Measurements from ENCODE around the gene DTX2.
"Not testable (repeated sequence)": the region's sequence is repeated elsewhere in the genome, so short reads cannot be mapped to it uniquely, and the experiment has no call there.

DTX2 gene

DNA sequence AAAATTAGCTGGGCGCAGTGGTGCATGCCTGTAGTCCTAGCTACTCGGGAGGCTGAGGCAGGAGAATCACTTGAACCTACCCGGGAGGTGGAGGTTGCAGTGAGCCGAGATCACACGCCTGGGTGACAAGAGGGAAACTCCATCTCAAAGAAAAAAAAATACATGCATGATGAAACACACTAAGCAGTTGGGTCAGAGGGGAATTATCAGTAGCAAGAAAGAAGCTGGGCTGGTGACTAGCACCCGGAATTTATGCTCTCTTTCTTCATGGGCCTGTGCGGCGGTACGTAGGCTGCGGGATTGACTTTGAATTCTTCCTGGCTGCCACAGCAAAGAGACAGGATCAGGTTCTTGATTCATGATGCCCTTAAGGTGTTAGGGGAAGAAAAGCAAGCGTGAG, 18.1 kb downstream of the DTX2 start:
- H3K9me3 ChIP-seq (ENCODE audit: insufficient read depth, low read depth, low read length); H3K9ac ChIP-seq (ENCODE audit: low read depth, low read length); H3K4me1 ChIP-seq (ENCODE audit: insufficient read depth, low read length); H3K27ac ChIP-seq (ENCODE audit: low read depth, low read length); H3K27me3 ChIP-seq (ENCODE audit: insufficient read depth, low read length); H3K4me3 ChIP-seq (ENCODE audit: low read length): not testable (repeated sequence)
- peaks cover 15% of the 10 kb centered on the region for H3K36me3 ChIP-seq (ENCODE audit: insufficient read depth, low read length)
- WGBS = 93% methylated on average over 10 of the region's 11 CpGs

DNA sequence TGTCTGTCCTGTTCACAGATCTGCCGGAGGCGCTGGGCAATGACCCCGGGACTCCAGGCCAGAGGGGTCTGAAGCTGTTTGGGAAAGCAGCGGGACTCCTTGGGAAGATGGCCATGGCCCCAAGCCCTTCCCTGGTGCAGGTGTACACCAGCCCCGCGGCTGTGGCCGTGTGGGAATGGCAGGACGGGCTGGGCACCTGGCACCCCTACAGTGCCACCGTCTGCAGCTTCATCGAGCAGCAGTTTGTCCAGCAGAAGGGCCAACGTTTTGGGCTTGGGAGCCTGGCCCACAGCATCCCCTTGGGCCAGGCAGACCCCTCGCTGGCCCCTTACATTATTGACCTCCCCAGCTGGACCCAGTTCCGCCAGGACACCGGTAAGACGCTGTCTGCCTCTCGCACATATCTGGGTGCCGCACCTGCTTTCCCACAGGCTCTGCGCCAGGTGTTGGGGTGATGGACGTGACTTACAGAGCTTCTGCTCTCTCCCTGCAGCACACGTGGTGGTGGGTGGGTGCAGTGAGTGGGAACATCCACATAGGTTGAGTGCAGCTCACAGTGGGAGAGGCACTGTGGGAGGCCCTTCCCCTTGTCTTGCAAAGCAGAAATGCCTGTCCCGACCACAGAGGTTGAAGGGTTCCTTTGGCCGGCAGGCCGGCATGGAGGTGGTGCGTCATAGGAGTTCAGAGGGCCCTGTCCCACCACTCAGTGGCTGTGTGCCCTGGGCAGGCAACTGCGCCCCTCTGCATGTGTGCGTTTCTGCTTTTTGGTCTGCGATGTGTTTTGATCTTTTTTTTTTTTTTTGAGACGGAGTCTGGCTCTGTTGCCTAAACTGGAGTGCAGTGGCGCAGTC, 19.1 kb downstream of the DTX2 start:
- H3K27me3 ChIP-seq (ENCODE audit: insufficient read depth, low read length); H3K9ac ChIP-seq (ENCODE audit: low read depth, low read length); H3K9me3 ChIP-seq (ENCODE audit: insufficient read depth, low read depth, low read length); H3K4me1 ChIP-seq (ENCODE audit: insufficient read depth, low read length); H3K27ac ChIP-seq (ENCODE audit: low read depth, low read length); H3K4me3 ChIP-seq (ENCODE audit: low read length): not testable (repeated sequence)
- peaks cover 15% of the 10 kb centered on the region for H3K36me3 ChIP-seq (ENCODE audit: insufficient read depth, low read length)
- WGBS = 87% methylated on average over 22 of the region's 29 CpGs

DNA sequence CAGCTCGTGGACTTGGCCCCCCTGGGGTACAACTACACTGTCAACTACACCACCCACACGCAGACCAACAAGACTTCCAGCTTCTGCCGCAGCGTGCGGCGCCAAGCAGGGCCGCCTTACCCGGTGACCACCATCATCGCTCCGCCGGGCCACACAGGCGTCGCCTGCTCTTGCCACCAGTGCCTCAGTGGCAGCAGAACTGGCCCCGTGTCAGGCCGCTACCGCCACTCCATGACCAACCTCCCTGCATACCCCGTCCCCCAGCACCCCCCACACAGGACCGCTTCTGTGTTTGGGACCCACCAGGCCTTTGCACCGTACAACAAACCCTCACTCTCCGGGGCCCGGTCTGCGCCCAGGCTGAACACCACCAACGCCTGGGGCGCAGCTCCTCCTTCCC, 21.2 kb downstream of the DTX2 start:
- peaks cover 15% of the 10 kb centered on the region for H3K36me3 ChIP-seq (ENCODE audit: insufficient read depth, low read length)
- H3K9ac ChIP-seq (ENCODE audit: low read depth, low read length); H3K9me3 ChIP-seq (ENCODE audit: insufficient read depth, low read depth, low read length); H3K27ac ChIP-seq (ENCODE audit: low read depth, low read length); H3K4me3 ChIP-seq (ENCODE audit: low read length); H3K4me1 ChIP-seq (ENCODE audit: insufficient read depth, low read length); H3K27me3 ChIP-seq (ENCODE audit: insufficient read depth, low read length): not testable (repeated sequence)
- WGBS = 97% methylated on average over 24 of the region's 24 CpGs

DNA sequence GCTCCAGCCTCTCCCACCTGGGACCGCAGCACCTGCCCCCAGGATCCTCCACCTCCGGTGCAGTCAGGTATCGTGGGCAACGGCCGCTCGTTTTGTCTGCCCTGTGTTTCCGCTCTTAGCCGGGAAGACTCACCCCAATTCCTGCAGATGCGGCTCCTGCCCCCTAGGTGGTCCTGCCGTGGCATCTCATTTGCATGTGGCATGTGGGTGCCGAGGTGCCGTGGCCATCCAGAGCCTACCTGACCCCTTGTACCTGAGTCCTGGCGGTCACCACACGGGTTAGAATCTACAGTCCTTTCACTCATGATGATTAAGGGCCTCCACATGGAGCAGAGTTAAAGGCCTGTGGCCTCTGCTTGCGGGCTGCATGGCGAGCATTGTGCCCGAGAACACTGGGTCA, 21.6 kb downstream of the DTX2 start:
- not testable (repeated sequence) for H3K9ac ChIP-seq (ENCODE audit: low read depth, low read length); H3K4me1 ChIP-seq (ENCODE audit: insufficient read depth, low read length); H3K4me3 ChIP-seq (ENCODE audit: low read length); H3K27ac ChIP-seq (ENCODE audit: low read depth, low read length); H3K9me3 ChIP-seq (ENCODE audit: insufficient read depth, low read depth, low read length); H3K27me3 ChIP-seq (ENCODE audit: insufficient read depth, low read length)
- WGBS = 96% methylated on average over 15 of the region's 17 CpGs
- H3K36me3 ChIP-seq (ENCODE audit: insufficient read depth, low read length) = peaks cover 15% of the 10 kb centered on the region

DNA sequence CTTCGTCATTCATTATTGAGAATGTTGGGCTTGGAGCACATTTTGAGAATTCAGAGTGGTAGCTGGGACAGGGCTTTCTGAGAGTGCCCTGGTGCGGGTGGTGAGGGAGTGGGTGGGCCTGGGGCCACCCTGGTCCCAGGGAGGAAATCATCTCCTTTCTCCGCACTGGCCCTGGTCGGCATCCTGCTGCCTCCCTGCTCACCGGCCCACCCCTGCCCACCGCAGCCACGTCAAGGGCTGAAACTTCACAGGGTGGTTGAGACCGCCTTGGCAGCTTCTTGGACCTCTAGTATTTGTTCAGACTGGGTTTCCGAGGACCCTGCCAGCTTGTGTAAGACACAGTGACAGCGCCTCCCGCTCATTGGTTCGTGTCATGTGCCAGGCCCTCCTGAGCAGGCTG, 22.9 kb downstream of the DTX2 start:
- not testable (repeated sequence) for H3K4me1 ChIP-seq (ENCODE audit: insufficient read depth, low read length); H3K9me3 ChIP-seq (ENCODE audit: insufficient read depth, low read depth, low read length); H3K9ac ChIP-seq (ENCODE audit: low read depth, low read length); H3K4me3 ChIP-seq (ENCODE audit: low read length); H3K27me3 ChIP-seq (ENCODE audit: insufficient read depth, low read length); H3K27ac ChIP-seq (ENCODE audit: low read depth, low read length)
- H3K36me3 ChIP-seq (ENCODE audit: insufficient read depth, low read length) = peaks cover 15% of the 10 kb centered on the region
- 96% methylated on average over 7 of the region's 12 CpGs for WGBS

DNA sequence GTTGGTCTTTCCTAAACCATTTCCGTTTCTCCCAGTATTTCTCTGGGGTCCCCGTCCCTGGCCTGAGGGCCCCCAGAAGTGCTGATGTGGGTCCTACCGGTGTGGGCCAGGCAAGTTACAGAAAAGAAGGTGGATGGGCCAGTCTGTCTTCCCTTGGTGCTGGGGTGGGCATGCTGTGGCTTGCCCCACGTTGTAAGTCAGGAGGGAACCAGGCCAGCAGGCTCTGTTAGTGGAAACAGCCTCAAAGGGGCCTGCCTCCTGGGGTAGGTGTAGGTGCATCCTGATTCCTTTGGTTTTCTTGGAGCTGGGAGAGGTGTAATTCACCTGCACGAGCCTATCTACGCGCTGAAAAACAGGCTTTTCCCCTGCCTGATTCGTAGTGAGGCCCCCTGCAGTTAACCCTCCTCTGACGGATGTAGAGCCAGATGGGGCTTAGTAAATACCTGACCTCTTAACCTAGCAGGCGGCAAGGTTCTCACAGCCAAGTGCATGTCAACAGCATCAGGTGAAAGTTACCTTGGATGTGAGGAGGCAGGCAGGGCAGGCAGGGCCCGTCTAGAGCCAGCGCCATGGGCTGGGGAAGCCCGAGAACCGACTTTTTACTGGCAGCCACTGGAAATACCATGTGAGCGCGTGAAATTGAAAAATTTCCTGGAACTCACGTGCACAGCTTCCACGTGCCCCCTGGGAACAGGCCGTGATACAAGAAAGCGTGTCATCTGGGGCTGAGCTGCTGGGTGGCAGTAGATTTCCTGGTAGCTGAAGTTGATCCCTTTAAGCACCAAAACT, 24.5 kb downstream of the DTX2 start:
- H3K36me3 ChIP-seq (ENCODE audit: insufficient read depth, low read length) = peaks cover 15% of the 10 kb centered on the region
- WGBS = 39% methylated on average over 5 of the region's 20 CpGs
- not testable (repeated sequence) for H3K9ac ChIP-seq (ENCODE audit: low read depth, low read length); H3K27me3 ChIP-seq (ENCODE audit: insufficient read depth, low read length); H3K9me3 ChIP-seq (ENCODE audit: insufficient read depth, low read depth, low read length); H3K27ac ChIP-seq (ENCODE audit: low read depth, low read length); H3K4me1 ChIP-seq (ENCODE audit: insufficient read depth, low read length); H3K4me3 ChIP-seq (ENCODE audit: low read length)

DNA sequence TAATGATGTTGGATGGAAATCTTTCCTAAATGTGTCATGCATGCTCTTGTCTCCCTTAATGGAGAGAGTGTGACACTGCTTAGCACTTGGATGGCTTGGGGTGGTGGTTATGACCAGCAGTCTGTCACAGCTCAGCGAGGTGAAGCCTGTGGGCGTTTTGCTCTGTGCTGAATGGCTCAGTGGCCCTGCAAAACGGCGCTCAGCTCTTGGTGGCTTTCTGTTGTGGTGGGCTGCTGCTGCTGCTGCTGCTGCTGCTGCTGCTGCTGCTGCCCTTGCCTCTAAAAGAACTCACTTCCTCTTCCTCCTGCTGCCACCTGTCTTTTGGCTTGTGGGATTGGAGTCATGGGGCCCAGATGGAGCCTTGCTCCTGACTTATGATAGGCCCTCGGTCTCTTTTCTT, 25.1 kb downstream of the DTX2 start:
- not testable (repeated sequence) for H3K27ac ChIP-seq (ENCODE audit: low read depth, low read length)

DNA sequence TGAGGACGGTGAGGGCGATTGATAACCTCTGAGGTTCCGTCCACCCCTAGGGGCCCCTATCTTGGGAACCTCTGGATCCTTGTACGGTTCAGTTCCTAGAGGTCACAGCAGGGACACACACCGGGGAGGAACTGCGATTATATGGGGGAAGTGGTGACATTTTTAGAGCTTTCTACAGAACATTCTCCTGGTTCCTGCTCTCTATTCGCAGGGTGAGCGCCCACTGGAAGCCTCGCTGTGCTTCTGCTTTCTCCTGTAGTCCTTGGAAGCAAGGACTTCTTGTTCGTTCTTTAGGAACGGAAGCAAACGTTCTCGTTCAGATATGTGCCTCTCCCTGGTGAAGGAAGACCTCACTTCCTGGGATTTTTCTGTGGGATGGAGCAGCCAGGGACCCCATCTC, 26.5 kb downstream of the DTX2 start:
- 96% methylated on average over 4 of the region's 13 CpGs for WGBS
- not testable (repeated sequence) for H3K9ac ChIP-seq (ENCODE audit: low read depth, low read length); H3K27me3 ChIP-seq (ENCODE audit: insufficient read depth, low read length); H3K4me3 ChIP-seq (ENCODE audit: low read length); H3K9me3 ChIP-seq (ENCODE audit: insufficient read depth, low read depth, low read length); H3K4me1 ChIP-seq (ENCODE audit: insufficient read depth, low read length); H3K36me3 ChIP-seq (ENCODE audit: insufficient read depth, low read length); H3K27ac ChIP-seq (ENCODE audit: low read depth, low read length)

More for the DNA sequence above, 25.1 kb downstream of the DTX2 start:
- not testable (repeated sequence) for H3K27me3 ChIP-seq (ENCODE audit: insufficient read depth, low read length); H3K9me3 ChIP-seq (ENCODE audit: insufficient read depth, low read depth, low read length); H3K9ac ChIP-seq (ENCODE audit: low read depth, low read length); H3K4me1 ChIP-seq (ENCODE audit: insufficient read depth, low read length); H3K4me3 ChIP-seq (ENCODE audit: low read length)
- H3K36me3 ChIP-seq (ENCODE audit: insufficient read depth, low read length) = peaks cover 15% of the 10 kb centered on the region
- WGBS = 100% methylated on average over 2 of the region's 5 CpGs

DNA sequence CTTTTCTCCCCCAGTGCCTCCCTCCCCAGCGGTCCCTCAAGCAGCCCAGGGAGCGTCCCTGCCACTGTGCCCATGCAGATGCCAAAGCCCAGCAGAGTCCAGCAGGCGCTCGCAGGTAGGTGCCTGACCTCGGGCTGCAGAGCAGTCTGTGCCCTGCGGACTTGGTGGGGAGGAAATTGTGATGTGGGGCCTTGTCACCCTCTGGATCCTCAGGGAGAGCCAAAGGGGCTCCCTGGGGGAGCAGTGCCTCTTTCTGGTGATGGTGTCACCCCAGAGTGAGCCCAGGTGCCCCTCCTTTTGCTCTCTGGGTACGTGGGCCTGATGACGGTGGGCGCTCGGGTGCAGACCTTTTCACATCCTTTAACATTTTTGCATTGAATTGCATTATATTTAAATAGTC, 30.6 kb downstream of the DTX2 start:
- not testable (repeated sequence) for H3K9ac ChIP-seq (ENCODE audit: low read depth, low read length); H3K9me3 ChIP-seq (ENCODE audit: insufficient read depth, low read depth, low read length); H3K27ac ChIP-seq (ENCODE audit: low read depth, low read length); H3K4me1 ChIP-seq (ENCODE audit: insufficient read depth, low read length); H3K27me3 ChIP-seq (ENCODE audit: insufficient read depth, low read length); H3K36me3 ChIP-seq (ENCODE audit: insufficient read depth, low read length); H3K4me3 ChIP-seq (ENCODE audit: low read length)
- 95% methylated on average over 5 of the region's 10 CpGs for WGBS

DNA sequence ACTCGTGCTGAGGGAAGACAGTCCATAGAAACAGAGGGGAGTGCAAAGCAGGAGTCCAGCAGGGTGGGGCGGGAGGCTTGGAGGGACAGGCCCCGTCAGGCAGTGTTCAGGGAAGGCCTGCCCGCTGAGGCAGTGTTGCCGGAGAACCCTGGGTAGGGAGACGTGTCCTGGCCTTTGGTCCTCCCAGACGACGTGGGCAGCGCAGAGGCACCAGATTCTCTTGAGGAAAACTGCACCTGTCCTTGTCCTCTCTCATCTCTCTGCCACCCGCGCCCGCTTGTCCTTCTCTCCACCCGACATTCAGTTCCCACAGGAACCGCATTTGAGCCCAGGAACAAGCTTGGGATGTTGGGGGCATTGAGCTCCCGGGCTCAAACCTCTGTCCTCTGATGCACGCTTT, 34.2 kb downstream of the DTX2 start:
- H3K9ac ChIP-seq (ENCODE audit: low read depth, low read length); H3K4me3 ChIP-seq (ENCODE audit: low read length); H3K9me3 ChIP-seq (ENCODE audit: insufficient read depth, low read depth, low read length); H3K27me3 ChIP-seq (ENCODE audit: insufficient read depth, low read length); H3K4me1 ChIP-seq (ENCODE audit: insufficient read depth, low read length); H3K27ac ChIP-seq (ENCODE audit: low read depth, low read length); H3K36me3 ChIP-seq (ENCODE audit: insufficient read depth, low read length): not testable (repeated sequence)
- WGBS = 88% methylated on average over 14 of the region's 16 CpGs

DNA sequence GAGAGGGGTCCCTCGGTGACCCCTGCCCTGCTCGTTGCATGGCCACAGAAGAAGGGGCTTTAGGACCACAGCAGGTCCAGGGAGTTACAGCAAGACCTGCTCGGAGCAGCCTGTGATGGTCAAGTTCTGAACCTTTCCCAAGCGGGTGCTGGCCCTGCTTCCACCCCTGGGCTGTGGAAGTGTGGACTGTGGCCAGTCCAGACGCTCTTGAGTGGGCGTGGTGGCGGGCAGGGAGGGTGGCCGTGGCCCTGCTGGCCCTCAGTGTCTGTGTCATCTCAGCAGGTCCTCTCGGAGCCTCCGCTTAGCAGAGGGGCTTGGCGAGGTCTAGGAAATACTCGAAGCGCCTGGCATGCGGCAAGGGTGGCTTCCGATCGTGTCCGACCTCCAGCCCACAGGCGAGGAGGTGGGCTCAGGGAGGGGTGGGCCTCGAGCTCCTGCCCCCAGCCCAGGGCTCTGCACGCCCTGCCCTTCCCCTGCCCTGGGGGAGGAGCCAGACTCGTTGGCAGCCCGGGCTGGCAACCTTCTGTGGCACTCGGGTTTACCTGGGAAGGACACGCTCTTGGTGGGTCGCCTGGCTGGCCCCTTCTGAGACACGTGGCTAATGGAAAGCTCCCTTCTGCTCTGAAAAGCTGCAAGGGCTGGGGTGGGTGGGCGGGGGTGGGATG, 36.5 kb downstream of the DTX2 start:
- H3K9ac ChIP-seq (ENCODE audit: low read depth, low read length); H3K27me3 ChIP-seq (ENCODE audit: insufficient read depth, low read length); H3K9me3 ChIP-seq (ENCODE audit: insufficient read depth, low read depth, low read length); H3K27ac ChIP-seq (ENCODE audit: low read depth, low read length); H3K36me3 ChIP-seq (ENCODE audit: insufficient read depth, low read length); H3K4me1 ChIP-seq (ENCODE audit: insufficient read depth, low read length); H3K4me3 ChIP-seq (ENCODE audit: low read length): not testable (repeated sequence)
- WGBS = 92% methylated on average over 9 of the region's 27 CpGs
